Esophagus muscularis mucosa (tissue), 4 donors: ENCODE data around the gene MBD6.
"Not testable (repeated sequence)": the region's sequence is repeated elsewhere in the genome, so short reads cannot be mapped to it uniquely, and the experiment has no call there.

Source experiments
- EP300 ChIP-seq: sonication (generic); formaldehyde crosslinking; IDR thresholded peaks from one replicate; pipeline ENCODE4 v1.6.1; 2017; ENCODE audit warnings: antibody characterized with exemption
- POLR2A ChIP-seq: fragments of 450-650 bp; IDR thresholded peaks from one replicate; pipeline ENCODE4 v1.6.1; 2017; ENCODE audit warnings: antibody characterized with exemption, moderate library complexity, mild to moderate bottlenecking, low read depth
- TF ChIP-seq, protein P1 (sequence below), 3 experiments: fragments of 200-600 bp in 2 of 3; fragments of 450-650 bp in 1 of 3; sonication (generic) in 2 of 3; IDR thresholded peaks; one replicate each; pipeline ENCODE4 v1.5.1; 2017 to 2019; ENCODE audit warnings: antibody characterized with exemption in 3 of 3, mild to moderate bottlenecking in 2 of 3, moderate library complexity in 1 of 3

DNA sequence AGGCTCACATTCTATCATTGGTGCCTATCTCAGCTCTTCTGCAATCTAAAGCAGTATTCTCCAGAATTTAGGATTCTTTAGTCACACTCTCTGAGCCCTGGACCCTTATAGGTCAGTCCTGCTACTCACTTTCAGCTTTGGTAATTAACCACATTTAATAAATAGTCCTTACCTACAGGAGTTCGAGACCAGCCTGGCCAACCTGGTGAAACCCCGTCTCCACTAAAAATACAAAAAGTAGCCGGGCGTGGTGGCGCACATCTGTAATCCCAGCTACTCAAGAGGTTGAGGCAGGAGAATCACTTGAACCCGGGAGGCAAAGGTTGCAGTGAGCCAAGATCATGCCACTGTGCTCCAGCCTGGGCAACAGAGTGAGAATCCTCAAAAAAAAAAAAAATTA is 8.9 kb upstream of the MBD6 start:
- not testable (repeated sequence) for TF ChIP-seq POLR2A, EP300
- TF ChIP-seq, protein P1, sequence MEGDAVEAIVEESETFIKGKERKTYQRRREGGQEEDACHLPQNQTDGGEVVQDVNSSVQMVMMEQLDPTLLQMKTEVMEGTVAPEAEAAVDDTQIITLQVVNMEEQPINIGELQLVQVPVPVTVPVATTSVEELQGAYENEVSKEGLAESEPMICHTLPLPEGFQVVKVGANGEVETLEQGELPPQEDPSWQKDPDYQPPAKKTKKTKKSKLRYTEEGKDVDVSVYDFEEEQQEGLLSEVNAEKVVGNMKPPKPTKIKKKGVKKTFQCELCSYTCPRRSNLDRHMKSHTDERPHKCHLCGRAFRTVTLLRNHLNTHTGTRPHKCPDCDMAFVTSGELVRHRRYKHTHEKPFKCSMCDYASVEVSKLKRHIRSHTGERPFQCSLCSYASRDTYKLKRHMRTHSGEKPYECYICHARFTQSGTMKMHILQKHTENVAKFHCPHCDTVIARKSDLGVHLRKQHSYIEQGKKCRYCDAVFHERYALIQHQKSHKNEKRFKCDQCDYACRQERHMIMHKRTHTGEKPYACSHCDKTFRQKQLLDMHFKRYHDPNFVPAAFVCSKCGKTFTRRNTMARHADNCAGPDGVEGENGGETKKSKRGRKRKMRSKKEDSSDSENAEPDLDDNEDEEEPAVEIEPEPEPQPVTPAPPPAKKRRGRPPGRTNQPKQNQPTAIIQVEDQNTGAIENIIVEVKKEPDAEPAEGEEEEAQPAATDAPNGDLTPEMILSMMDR (IDR thresholded peaks at IDR 0.05): not testable (repeated sequence)
